DLD1 (cell line): ENCODE results near the gene MAPRE2.

Experiments used
- in situ Hi-C: cut with HindIII; loops from 2 replicates; pipeline ENCODE4 v1.10.0; 2017; ENCODE audit warnings: low sequenced_read_pairs

Gene MAPRE2

GRCh38 chr18:35174093-35174731 lies 133.0 kb downstream of the MAPRE2 start:
- in situ Hi-C loops = no loop called here

- in situ Hi-C loops = no loop called here
These were observed 133.5 kb downstream of the MAPRE2 start for GRCh38 chr18:35174745-35175144.

- in situ Hi-C loops = no loop called here
These were observed 135.7 kb downstream of the MAPRE2 start for GRCh38 chr18:35176925-35177324.

DNA sequence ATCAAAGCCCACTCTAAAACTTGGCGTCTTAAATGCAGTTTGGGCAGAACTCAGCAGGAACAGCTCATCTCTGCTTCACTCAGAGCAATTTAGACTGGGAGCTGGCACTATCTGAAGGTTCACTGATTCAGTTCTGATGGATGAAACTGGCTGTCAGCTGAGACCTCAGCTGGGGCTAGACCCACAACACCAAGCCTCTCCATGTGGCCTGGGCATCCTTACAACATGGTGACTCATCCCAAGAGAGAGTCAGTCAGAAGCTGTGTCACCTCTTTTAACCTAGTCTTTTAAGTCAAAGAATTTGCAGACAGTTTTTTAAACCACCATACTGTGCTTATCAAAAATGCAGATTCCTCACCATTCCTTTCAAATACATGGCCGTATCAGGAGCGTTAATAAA lies 137.0 kb downstream of the MAPRE2 start:
- in situ Hi-C loops = no loop called here

GRCh38 chr18:35179906-35180305 lies 138.7 kb downstream of the MAPRE2 start:
- in situ Hi-C loops = no loop called here

DNA sequence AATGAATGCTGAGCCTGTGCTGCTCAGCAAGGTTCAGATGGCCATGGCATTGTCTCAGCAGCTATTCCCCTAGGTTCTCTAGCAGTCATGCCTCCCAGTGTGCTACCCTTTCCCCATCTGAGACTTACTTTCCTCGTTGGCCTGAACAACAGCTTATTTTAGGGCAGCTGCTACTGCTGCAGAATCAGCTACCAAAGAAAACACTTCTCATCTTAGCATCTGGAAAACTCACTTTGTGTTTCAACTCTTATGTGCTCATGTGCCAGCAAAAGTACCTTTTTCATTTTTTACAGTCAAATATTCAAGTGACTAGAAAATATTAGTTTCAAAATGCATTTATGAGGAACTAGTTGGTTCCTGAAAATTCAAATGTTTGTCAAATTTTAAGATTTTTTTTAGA lies 139.2 kb downstream of the MAPRE2 start:
- in situ Hi-C loops = no loop called here

GRCh38 chr18:35182151-35182550 lies 140.9 kb downstream of the MAPRE2 start:
- in situ Hi-C loops = no loop called here

DNA sequence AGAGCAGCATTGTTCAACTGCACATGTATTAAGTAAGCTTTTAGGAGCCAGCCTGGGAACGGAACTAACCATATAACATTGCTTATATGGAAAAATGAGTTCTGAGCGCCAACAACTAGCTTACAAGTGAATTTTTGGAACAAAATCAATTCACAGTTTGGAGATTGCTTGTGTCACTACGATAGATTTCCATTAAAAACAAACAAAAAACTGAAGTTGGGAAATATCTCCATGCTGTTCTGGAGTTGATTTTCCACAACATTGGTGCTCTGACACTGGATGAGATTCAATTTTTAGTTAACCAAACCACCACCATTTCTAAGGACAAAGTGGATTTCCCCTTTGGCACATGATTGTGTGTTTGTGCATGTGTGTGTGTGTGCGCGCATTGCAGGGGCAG lies 142.7 kb downstream of the MAPRE2 start:
- in situ Hi-C loops = no loop called here

GRCh38 chr18:35185771-35186170 lies 144.6 kb downstream of the MAPRE2 start:
- in situ Hi-C loops = no loop called here

GRCh38 chr18:35186291-35187034 lies 145.2 kb downstream of the MAPRE2 start:
- in situ Hi-C loops = no loop called here

GRCh38 chr18:35189510-35189909 lies 148.3 kb downstream of the MAPRE2 start:
- in situ Hi-C loops = no loop called here

DNA sequence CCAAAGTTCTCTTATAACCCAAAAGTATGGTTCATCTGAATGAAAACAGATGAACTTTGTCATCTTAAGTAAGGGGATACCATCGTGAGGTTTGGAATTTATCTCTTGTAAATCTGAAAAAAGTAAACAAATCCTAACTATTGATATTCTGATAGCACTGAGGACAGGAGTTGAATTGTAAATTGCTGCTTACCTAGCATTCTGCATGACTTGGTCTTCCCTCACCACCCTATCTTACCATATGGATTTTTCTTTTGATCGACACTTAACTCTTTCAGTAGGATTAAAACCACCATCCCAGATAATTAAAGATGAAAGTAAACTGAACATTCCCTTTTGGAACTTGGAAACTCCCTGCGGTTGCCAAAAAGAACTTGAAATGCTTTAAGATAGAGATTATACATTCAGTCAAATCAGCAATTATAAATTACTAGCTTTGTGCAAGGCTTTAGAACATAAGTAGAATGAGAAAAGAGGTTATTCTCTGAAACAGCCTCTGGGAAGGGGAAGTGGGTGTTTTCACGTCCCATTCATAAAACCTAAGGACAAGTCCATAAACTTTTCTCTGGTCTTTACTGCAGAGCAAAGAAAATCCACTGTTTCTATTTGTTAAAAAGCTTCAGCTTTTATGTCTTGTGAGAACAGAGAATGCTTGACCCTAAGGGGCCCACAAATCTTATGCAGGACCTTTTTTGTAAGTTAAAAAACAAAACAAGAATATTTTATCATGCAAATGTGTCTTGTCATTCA lies 149.9 kb downstream of the MAPRE2 start:
- in situ Hi-C loops = no loop called here

- in situ Hi-C loops = no loop called here
These were observed 150.4 kb downstream of the MAPRE2 start for GRCh38 chr18:35191698-35192025.

GRCh38 chr18:35192415-35192814 lies 151.2 kb downstream of the MAPRE2 start:
- in situ Hi-C loops = no loop called here
